GM19324 (cell line): ENCODE measurements around the gene RNF13.
"Not testable (repeated sequence)": the region's sequence is repeated elsewhere in the genome, so short reads cannot be mapped to it uniquely, and the experiment has no call there.

ENCODE experiments used
- ATAC-seq: cut with Tn5 transposase; IDR thresholded peaks from one replicate; pipeline ENCODE4 v1.9.1; 2021; ENCODE audit warnings: mild to moderate bottlenecking, moderate library complexity; ENCODE audit not compliant: unreplicated experiment, low FRiP score

The RNF13 gene

DNA sequence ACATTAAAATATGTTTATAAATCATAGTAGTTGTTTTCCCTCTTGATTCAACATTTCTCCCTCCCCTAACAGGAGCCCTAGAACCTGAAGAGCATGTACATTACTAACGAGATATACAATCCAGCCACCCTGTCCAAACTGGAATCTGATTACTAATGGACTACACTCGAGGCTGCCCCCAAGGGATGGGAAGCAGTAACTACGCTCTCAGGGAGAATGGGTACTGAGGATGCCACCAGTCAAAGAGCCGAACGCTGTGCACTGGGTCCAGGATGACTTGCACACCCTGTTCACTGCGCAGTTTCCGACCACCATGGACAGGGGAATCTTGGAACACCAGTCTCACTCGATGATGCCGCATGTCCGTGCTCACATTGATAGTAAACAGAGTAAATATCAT is 169.0 kb downstream of the RNF13 start:
- ATAC-seq = not testable (repeated sequence)

DNA sequence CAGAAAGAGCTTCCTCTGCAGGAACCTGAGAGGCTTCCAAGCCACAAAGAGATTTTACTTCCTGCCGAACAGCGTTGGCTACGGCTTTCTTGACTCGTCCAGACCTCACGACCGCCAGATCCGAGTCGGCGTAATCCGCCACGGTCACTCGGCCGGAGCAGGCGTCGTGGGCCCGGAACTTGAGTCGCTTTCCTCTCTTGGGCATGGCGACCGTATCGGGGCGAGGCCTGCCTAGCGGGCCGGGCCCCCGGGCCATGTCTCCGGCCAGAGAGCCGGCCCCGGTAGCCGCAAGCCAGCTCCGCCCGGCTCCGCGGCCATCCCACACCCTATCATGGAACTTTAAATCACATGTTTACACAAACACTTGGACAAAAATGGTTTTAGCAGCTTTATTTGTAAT is 170.0 kb downstream of the RNF13 start:
- ATAC-seq = not testable (repeated sequence)

DNA sequence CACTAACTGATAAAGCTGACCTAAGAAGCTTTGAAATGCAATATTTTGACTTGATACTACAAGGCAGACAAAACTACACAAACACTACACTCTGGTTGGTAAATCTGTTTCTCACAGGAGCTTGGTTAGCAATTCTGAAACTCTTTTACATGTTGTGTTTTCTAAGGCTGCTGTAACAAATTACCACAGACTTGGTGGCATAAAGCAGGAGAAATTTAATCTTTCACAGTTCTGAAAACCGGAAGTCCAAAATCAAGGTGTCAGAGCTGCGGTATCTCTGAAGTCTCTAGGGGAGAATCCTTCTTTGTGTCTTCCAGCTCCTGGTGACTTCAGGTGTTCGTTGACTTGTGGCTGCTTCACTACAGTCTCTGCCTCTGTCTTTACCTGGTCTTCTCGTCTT is 170.6 kb downstream of the RNF13 start:
- ATAC-seq = no peak

DNA sequence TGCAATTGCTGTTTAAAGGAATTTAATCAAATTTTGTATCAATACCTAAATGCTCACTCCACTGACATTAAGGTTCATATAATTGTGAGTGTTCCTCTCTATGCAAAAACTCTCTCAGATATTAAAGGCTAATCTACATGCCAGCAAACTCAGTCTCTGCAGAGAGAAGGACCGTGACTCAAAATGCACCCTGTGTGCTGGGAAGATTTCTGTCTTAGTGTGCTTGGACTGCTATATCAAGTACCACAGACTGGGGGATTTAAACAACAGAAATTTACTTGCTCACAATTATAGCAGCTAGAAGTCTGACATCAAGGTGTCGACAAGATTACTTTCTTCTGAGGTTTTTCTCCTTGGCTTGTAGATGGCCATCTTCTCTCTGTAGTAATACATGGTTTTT is 176.3 kb downstream of the RNF13 start:
- ATAC-seq = no peak

DNA sequence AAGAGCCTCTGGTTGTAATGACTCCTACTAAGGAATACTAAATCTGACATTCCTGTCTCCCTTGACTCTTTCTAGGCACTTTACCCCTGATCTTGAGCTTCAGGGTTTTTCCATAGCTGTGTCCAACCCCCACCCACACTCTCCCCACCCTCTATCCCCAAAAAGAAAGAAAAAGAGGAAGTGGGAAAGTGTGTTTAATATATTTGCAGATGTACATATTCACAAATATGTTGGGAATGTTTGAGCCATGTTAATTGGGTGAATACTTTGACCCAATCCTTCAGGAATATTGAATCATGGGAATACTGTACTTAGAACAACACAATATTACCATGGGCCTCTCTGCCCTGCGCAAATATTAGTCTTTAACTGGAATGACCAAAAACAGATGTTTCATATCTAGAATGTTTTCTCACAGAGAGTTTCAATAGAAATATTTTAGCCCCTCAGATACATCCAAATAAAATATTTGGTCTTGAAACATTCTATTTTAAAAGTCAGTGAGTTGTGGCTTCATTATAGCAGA is 177.5 kb downstream of the RNF13 start:
- ATAC-seq = no peak

DNA sequence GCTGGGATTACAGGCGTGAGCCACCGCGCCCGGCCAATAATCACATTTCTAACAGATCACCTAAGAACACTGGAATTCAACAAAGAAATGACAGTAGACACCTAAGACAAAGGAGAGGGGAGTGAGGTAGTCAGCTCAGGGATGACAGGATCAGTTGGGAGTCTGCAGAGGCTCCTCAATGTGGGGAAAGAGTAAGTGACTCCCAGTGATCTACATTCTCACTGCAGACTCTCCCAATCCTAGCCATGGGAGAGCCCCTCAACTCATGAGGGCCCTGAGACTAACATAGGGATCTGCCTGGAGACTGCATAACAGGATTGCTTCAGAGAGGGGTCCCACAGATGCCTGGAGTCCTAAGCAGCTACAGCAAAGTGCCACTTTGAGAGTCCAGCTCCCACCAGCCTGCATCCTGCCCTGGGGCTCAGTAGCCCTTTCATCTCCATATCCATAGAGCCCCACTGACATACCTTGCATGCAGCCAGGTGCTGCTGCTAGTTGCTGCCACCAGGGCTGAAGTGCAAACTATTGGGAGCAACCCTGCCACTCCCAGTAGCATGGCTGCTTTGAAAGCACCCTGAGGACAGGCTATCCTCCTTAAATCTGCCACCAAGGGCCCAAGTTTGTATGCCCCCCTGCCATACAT is 179.5 kb downstream of the RNF13 start:
- no peak for ATAC-seq

DNA sequence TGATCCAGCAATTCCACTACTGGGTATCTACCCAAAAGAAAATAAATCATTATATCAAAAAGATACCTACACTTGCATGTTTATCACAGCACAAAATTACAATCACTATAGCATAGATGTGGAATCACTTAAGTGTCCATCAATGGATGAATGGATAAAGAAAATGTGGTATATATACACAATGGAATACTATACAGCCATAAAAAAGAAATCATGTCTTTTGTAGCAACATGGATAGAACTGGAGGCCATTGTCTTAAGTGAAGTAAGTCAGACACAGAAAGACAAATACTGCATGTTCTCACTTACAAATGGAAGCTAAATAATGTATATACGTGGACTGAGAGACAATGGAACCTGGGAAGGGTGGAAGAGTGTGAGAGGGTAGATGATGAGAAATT is 185.9 kb downstream of the RNF13 start:
- ATAC-seq = no peak

DNA sequence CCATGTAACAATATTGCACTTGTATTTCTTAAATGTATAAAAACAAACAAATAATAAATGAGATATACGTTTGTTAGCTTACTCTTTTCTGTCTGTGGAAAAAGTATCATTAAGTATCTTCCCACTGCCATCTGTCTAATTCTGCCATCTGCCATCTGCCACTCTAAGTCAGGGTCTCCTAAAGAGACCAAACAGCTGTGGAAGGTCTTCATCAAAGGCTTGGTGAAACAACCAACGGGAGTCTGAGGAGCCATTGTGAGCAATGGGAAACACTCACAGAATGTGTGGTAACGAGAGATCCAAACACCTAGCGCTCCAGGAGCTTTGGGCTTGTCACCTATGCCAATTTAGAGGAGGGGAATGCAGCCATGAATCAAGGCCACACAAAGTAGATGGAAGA is 186.4 kb downstream of the RNF13 start:
- no peak for ATAC-seq

DNA sequence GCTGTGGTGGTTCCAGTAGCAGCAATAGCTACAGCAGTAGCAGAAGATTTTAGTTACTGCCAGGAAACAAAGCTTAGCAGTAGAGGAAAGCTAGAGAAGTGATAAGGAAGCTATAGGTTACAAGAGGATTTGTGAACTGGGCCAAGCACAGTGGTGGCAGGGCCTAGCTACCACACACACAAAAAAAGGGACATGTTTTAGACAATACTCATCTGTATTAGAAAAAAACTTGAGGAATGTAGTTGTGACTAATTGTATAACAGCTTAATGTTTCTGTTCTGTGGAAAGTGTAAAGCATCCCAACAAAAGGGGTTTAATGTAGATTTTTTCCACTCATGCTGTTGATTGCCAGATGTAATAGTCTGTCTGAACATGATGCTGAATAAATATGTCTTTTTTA is 187.6 kb downstream of the RNF13 start:
- no peak for ATAC-seq

DNA sequence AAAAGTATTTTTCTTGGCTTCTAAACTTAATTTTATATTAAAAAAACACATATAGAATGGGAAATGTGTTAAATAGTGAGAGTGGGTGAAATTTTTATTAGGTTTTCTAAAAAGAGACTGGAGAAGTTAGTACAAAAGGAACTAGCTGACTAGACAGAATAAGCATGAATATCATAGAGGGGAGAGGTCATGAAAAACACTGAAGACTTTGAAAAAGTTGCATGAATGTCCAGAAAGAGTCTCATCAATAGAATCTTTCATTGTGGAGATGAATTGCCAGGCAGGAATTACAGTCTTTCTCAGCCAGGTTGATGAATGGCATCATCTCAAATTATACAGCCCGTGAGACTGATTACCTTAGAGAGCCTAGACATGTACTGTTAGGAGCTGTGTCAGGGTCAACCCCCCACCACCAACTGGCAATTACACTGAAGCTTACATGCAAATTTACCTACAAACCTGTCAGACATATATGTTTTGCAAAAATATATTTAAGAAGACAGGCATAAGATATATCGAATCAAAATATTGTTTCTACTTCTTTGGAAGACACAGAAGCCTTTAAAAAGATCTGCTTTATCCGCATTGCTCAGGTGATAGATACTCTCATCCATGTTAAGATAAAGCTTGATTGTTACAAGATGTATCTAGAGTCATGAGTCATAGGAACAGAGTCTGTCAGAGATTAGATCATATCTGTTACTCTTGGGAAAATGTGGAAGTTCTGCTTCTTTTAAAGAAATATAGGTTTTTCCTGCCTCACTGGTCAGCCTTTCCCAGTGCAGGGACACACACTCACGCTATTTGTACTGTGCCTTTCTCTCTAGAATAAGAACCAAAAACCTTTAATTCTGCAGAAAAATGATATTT is 192.5 kb downstream of the RNF13 start:
- ATAC-seq = no peak

DNA sequence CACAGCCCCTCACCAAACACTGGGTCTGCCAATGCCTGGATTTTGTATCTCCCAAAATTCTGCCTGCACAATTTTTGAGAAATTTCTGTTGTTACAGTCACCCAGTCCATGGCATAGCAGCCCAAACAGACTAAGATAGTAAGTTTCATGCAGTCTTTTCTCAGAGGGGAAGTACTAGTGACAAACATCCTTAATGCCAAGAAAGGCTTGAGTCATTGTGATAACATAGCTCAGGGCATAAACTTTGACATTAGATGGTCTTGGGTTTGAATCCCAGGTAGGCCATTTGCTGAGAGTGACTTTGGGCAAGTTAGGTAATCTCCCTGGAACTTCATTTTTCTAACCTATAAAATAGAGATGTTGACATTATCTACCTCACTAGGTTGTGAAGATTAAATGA is 193.8 kb downstream of the RNF13 start:
- ATAC-seq = no peak
